Neuronal stem cell (in vitro differentiated cells): ENCODE data around the gene KAZALD1.
A peak's percentile ranks its signal among the peaks of the same experiment; 100 is the strongest.

Source experiments
- DNase-seq: peaks from one replicate; pipeline ENCODE4 v3.0.0-alpha.2; 2013; ENCODE audit warnings: low spot score
- H2AFZ ChIP-seq: one replicate; pipeline ENCODE4 v1.6.1; 2013; ENCODE audit warnings: mild to moderate bottlenecking, low read length, inconsistent platforms
- H2AK5ac ChIP-seq: 2 replicates; pipeline ENCODE4 v1.6.1; 2013; ENCODE audit warnings: low read depth, mild to moderate bottlenecking, inconsistent platforms, low read length, moderate library complexity, mixed read lengths
- H2BK120ac ChIP-seq: 2 replicates; pipeline ENCODE4 v1.6.1; 2013; ENCODE audit warnings: low read depth, mild to moderate bottlenecking, inconsistent platforms, low read length, moderate library complexity, mixed read lengths
- H2BK12ac ChIP-seq: one replicate; pipeline ENCODE4 v1.6.1; 2013; ENCODE audit warnings: low read length, inconsistent platforms
- H2BK15ac ChIP-seq: 2 replicates; pipeline ENCODE4 v1.6.1; 2013; ENCODE audit warnings: mild to moderate bottlenecking, low read length, inconsistent platforms, mixed read lengths
- H2BK5ac ChIP-seq: one replicate; pipeline ENCODE4 v1.6.1; 2013; ENCODE audit warnings: inconsistent platforms, mild to moderate bottlenecking, low read length, moderate library complexity
- H3K14ac ChIP-seq: one replicate; pipeline ENCODE4 v1.6.1; 2013; ENCODE audit warnings: low read length, inconsistent platforms
- H3K18ac ChIP-seq: 2 replicates; pipeline ENCODE4 v1.6.1; 2013; ENCODE audit warnings: low read length, inconsistent platforms
- H3K23ac ChIP-seq: 2 replicates; pipeline ENCODE4 v1.6.1; 2013; ENCODE audit warnings: low read depth, mild to moderate bottlenecking, mixed read lengths, low read length, inconsistent platforms; ENCODE audit not compliant: poor library complexity
- H3K27ac ChIP-seq: replicated peaks from 3 replicates; pipeline ENCODE4 v1.5.1; 2013; ENCODE audit warnings: low read length, inconsistent platforms
- H3K27me3 ChIP-seq, 3 experiments: 2 replicates each; pipeline ENCODE4 v1.6.1; 2013; ENCODE audit warnings: low read length in 3 of 3, mild to moderate bottlenecking in 2 of 3, inconsistent platforms in 1 of 3, low read depth in 1 of 3, mixed read lengths in 1 of 3, moderate library complexity in 1 of 3; ENCODE audit not compliant: control insufficient read depth in 3 of 3, insufficient read depth in 3 of 3
- H3K36me3 ChIP-seq, 2 donors: replicated peaks in 1 of 2; 2 replicates each; pipeline ENCODE4 v1.6.1; 2013; ENCODE audit warnings: low read length in 2 of 2; ENCODE audit not compliant: control insufficient read depth in 2 of 2, insufficient read depth in 2 of 2
- H3K4ac ChIP-seq: 2 replicates; pipeline ENCODE4 v1.6.1; 2013; ENCODE audit warnings: inconsistent platforms, mild to moderate bottlenecking, low read length, moderate library complexity
- H3K4me1 ChIP-seq, 2 donors: 1 replicate in 1 of 2; 2 replicates in 1 of 2; pipeline ENCODE4 v1.6.1; 2013; ENCODE audit warnings: low read length in 2 of 2, low read depth in 1 of 2; ENCODE audit not compliant: control insufficient read depth in 2 of 2, insufficient read depth in 1 of 2
- H3K4me2 ChIP-seq: one replicate; pipeline ENCODE4 v1.6.1; 2013; ENCODE audit warnings: mild to moderate bottlenecking, low read length, inconsistent platforms; ENCODE audit not compliant: insufficient read depth, poor library complexity, severe bottlenecking
- H3K4me3 ChIP-seq, 2 donors: 2 replicates each; pipeline ENCODE4 v1.5.1; 2013; ENCODE audit warnings: low read length in 2 of 2, mild to moderate bottlenecking in 2 of 2, inconsistent platforms in 1 of 2, moderate library complexity in 1 of 2
- H3K79me1 ChIP-seq: one replicate; pipeline ENCODE4 v1.6.1; 2013; ENCODE audit warnings: low read depth, mild to moderate bottlenecking, inconsistent platforms, low read length, moderate library complexity
- H3K9ac ChIP-seq: one replicate; pipeline ENCODE4 v1.6.1; 2013; ENCODE audit warnings: mild to moderate bottlenecking, low read depth, low read length, inconsistent platforms; ENCODE audit not compliant: poor library complexity
- H3K9me3 ChIP-seq, 2 donors: replicated peaks in 1 of 2; 2 replicates each; pipeline versions ENCODE3 to v1.6.1; 2013; ENCODE audit warnings: low read length in 2 of 2, mild to moderate bottlenecking in 2 of 2, inconsistent platforms in 1 of 2, low read depth in 1 of 2, mixed read lengths in 1 of 2, moderate library complexity in 1 of 2; ENCODE audit not compliant: control insufficient read depth in 2 of 2, insufficient read depth in 1 of 2
- H4K8ac ChIP-seq: one replicate; pipeline ENCODE4 v1.6.1; 2013; ENCODE audit warnings: low read depth, mild to moderate bottlenecking, inconsistent platforms, low read length, moderate library complexity
- H4K91ac ChIP-seq: one replicate; pipeline ENCODE4 v1.6.1; 2013; ENCODE audit warnings: low read length, low read depth, mild to moderate bottlenecking, inconsistent platforms; ENCODE audit not compliant: poor library complexity
- WGBS, 2 donors: extraction: QIAGEN DNeasy Blood & Tissue Kit; methylation state at CpG; one replicate each; pipeline ENCODE4 v1.1.7; 2013; ENCODE audit warnings: missing lambda C conversion rate in 2 of 2, mixed read lengths in 1 of 2; ENCODE audit not compliant: insufficient read length in 2 of 2, insufficient replicate concordance in 1 of 2; ENCODE audit errors: extremely low coverage in 2 of 2; 5-methylcytosine and 5-hydroxymethylcytosine counted together

Gene KAZALD1

DNA sequence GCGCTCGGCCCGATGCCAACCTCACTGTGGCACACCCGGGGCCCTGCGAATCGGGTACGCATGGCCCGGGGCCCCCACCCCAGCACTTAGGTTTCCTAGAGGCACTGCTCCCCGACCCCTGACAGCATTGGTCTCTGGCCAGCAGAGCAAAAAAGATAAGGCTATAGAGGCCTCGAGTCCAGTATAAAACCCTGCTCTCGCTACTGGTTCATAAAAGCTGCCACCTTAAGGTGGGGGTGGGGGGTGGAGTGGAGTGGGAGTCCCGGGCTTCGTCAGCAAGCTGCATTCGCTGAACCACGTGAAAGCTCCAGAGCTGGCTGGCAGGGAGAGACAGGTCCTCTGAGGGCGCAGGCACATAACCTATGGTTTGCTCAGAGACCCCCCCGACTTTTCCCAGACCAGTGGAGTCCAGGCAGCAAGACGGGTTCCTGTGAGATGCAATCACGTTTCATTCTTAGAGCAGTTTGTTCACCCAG lies 1.3 kb downstream of the KAZALD1 start:
- DNase-seq, result no peak
- Histone ChIP-seq H3K9me3 (no peaks in the 10 kb centered on the region), H3K27me3 (peaks cover 20 to 54% (median 36%) of the 10 kb centered on the region in 3 experiments)

DNA sequence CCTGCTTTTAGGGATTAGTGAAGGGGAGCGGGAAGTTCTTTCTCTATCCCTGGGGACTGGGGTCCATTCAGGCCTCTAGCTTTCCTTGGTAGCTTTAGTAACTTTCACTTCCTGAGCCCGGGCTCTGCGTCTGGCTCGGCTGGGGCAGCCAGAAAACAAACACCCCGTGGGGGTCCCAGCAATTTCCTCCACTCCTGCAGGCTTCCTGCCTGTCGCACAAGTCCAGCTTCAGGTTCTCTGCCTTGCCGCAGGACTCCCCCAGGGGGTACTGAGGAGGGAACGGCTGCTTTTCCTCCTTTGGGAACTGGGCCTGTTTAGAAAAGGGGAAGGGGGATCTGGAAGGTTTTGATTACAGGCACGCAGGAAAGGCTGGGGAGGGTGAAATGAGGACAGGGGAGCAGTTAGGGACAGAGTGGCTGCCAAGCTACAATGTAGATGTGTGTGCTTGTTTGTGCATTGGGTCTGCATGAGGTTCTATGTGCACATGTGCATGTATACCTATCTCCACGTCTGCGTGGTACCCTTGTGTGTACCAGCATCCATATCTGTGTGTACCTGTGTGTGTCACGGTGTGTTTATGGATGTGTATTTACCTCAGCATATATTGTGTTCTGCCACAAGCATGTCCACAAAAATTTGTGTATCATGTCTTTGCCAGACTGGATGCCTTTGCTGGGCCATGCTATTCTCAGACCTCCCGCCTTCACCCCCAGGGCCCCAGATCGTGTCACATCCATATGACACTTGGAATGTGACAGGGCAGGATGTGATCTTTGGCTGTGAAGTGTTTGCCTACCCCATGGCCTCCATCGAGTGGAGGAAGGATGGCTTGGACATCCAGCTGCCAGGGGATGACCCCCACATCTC lies 2.0 kb downstream of the KAZALD1 start:
- WGBS, 2 donors, result no CpG with 5 or more reads among the region's 15 CpGs
- no peak overlapping the region for H4K8ac ChIP-seq
- H3K18ac ChIP-seq, result peak overlapping the region; percentile 56
- H2BK120ac ChIP-seq, result no peak overlapping the region
- H3K4me3 ChIP-seq, result peak overlapping the region in 1 of 2 donors; percentile 7
- no peaks in the 10 kb centered on the region for H3K36me3 ChIP-seq
- H3K4me2 ChIP-seq, result peak overlapping the region; percentile 43
- H2BK5ac ChIP-seq, result no peak overlapping the region
- peak overlapping the region; percentile 53 for H3K23ac ChIP-seq
- no peak overlapping the region for H2BK12ac ChIP-seq
- H3K9me3 ChIP-seq, result no peaks in the 10 kb centered on the region
- no peak overlapping the region for H3K4ac ChIP-seq
- H2BK15ac ChIP-seq, result no peak overlapping the region
- peaks cover 32 to 38% of the 10 kb centered on the region in 2 donors for H3K4me1 ChIP-seq
- DNase-seq, result no peak
- peak overlapping the region; percentile 45 for H3K9ac ChIP-seq
- no peak overlapping the region for H3K14ac ChIP-seq
- no peak overlapping the region for H2AK5ac ChIP-seq
- H2AFZ ChIP-seq, result peak overlapping the region; percentile 71
- no peaks in the 10 kb centered on the region for H3K79me1 ChIP-seq
- no peak overlapping the region for H3K27ac ChIP-seq
- H4K91ac ChIP-seq, result no peak overlapping the region
- H3K27me3 ChIP-seq, result peaks cover 20 to 54% (median 36%) of the 10 kb centered on the region in 3 experiments

More for the DNA sequence above, 1.3 kb downstream of the KAZALD1 start:
- no peak overlapping the region for H3K9ac ChIP-seq
- peaks cover 0 to under 1% of the 10 kb centered on the region in 2 donors for H3K36me3 ChIP-seq
- H2BK5ac ChIP-seq, result peak overlapping the region; percentile 43
- H3K4me3 ChIP-seq, result peak overlapping the region in 1 of 2 donors; percentile 98
- H4K8ac ChIP-seq, result no peak overlapping the region
- H3K4me2 ChIP-seq, result peak overlapping the region; percentile 79
- no peak overlapping the region for H3K27ac ChIP-seq
- no peak overlapping the region for H3K14ac ChIP-seq
- peak overlapping the region; percentile 69 for H3K23ac ChIP-seq
- no peak overlapping the region for H2AK5ac ChIP-seq
- H2BK15ac ChIP-seq, result no peak overlapping the region
- H3K4ac ChIP-seq, result no peak overlapping the region
- H4K91ac ChIP-seq, result no peak overlapping the region
- no peaks in the 10 kb centered on the region for H3K79me1 ChIP-seq
- no peak overlapping the region for H2BK12ac ChIP-seq
- no peak overlapping the region for H2BK120ac ChIP-seq
- H2AFZ ChIP-seq, result peak overlapping the region; percentile 100
- peaks cover 32 to 38% of the 10 kb centered on the region in 2 donors for H3K4me1 ChIP-seq
- WGBS, 2 donors, result no CpG with 5 or more reads among the region's 19 CpGs
- H3K18ac ChIP-seq, result peak overlapping the region; percentile 38

DNA sequence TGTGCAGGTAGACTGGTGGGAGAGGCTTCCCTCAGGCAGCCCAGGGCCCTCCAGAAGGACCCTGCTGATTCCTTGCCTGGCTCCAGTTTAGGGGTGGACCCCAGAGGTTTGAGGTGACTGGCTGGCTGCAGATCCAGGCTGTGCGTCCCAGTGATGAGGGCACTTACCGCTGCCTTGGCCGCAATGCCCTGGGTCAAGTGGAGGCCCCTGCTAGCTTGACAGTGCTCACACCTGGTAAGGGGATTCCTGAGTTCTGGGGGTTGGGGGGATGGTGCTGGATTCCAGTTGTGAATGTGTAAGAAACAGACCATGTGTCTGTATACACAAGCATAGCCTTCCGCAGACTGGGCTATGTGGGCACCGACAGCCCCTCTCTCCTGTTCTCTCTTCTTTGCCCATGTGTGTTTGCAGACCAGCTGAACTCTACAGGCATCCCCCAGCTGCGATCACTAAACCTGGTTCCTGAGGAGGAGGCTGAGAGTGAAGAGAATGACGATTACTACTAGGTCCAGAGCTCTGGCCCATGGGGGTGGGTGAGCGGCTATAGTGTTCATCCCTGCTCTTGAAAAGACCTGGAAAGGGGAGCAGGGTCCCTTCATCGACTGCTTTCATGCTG lies 2.7 kb downstream of the KAZALD1 start:
- H3K4ac ChIP-seq, result no peak overlapping the region
- peaks cover 24 to 54% (median 36%) of the 10 kb centered on the region in 3 experiments for H3K27me3 ChIP-seq
- no peak overlapping the region for H2BK120ac ChIP-seq
- peak overlapping the region; percentile 53 for H3K23ac ChIP-seq
- H3K9ac ChIP-seq, result no peak overlapping the region
- no peak overlapping the region for H3K18ac ChIP-seq
- H2AFZ ChIP-seq, result no peak overlapping the region
- no peak overlapping the region for H2BK15ac ChIP-seq
- no peak overlapping the region for H3K14ac ChIP-seq
- H4K8ac ChIP-seq, result no peak overlapping the region
- H3K4me1 ChIP-seq, result peaks cover 29 to 37% of the 10 kb centered on the region in 2 donors
- no peak for DNase-seq
- no CpG with 5 or more reads among the region's 9 CpGs for WGBS, 2 donors
- no peaks in the 10 kb centered on the region for H3K36me3 ChIP-seq
- no peak overlapping the region for H2BK12ac ChIP-seq
- no peaks in the 10 kb centered on the region for H3K9me3 ChIP-seq
- no peak overlapping the region for H3K27ac ChIP-seq
- H3K79me1 ChIP-seq, result no peaks in the 10 kb centered on the region
- no peak overlapping the region for H3K4me2 ChIP-seq
- H2AK5ac ChIP-seq, result no peak overlapping the region
- H3K4me3 ChIP-seq, result no peak overlapping the region
- no peak overlapping the region for H4K91ac ChIP-seq
- no peak overlapping the region for H2BK5ac ChIP-seq
